CD4-positive, alpha-beta T cell treated with Interleukin-6 at 100 ng/mL for 8 hours (primary cell): ENCODE data around the gene GABBR2.

Experiments
- DNase-seq: peaks from one replicate; pipeline ENCODE4 v3.0.0-alpha.2; 2020; ENCODE audit warnings: mixed read lengths, low spot score

Gene GABBR2

GRCh38 chr9:98318834-98319478, 389.8 kb downstream of the GABBR2 start:
- DNase-seq: no peak

DNA sequence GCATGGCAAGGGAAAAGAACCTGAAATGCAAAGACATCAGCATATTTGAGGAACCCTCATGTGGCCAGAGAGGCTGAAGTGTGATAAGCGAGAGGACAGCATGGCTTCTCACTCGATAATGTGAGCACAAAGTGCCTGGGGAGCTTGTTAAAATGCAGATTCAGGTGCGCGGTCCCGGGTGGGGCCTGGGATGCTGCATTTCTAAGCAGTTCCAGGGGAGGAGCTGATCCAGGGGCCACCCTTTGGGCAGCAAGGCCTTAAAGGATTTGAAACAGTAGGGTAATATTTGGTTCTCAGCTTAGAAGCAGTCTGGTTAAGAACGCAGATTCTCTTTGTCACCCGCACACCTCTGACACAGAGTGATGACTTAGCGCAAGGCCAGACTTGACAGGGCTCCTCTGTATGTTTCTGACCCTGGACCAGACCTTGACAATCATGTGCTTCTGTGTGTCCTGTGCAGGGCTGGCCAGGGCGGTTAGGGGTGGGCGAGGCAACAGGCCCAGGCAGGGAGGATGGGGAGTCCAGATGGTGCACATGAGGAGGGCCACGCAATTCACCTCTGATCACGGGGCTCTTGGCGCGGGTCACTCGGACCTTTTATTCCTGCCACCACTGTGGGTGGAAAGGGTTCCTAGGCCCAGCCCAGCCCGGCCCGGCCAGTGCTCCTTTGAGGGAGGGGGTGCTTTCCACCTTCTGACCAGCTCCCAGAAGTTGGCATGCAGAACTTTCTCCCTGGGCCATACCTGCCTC, 390.5 kb downstream of the GABBR2 start:
- no peak for DNase-seq

GRCh38 chr9:98317134-98317857, 391.4 kb downstream of the GABBR2 start:
- DNase-seq: no peak

GRCh38 chr9:98316445-98317133, 392.1 kb downstream of the GABBR2 start:
- DNase-seq: no peak

GRCh38 chr9:98315551-98316060, 393.1 kb downstream of the GABBR2 start:
- DNase-seq: peak; percentile 60

GRCh38 chr9:98315067-98315453, 393.7 kb downstream of the GABBR2 start:
- DNase-seq: no peak

DNA sequence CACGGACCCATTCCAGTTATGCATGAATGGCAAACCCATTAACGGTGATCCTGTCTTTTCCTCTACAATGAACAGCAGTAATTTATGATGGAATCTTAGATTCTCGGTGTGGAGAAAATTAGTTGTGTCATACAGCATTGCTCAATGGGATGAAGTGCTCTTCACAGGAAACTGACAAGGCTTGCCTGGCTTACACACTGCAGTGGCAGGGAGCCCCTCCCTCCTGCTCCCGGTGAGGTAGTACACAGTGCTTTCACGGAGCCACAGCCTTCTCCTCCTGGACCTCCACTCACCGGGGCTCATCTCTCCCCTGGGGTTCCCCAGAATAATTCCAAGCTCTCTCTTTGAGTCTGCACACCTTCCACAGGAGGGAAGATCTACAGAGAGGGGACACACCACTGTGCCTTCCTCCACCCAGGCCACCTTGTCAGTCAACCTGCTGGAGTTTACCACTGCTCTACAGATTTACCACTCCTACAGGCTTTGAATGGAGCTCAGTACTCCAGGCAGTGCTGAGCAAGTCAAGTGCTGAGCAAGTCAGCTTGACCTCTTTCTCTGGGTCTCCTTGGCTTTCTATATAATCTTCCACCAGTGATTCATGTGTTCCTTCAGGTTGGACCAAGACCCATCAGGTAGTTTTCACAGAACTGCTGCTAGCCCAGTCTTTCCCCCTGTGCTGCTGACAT, 394.2 kb downstream of the GABBR2 start:
- DNase-seq: no peak

GRCh38 chr9:98312365-98312764, 396.4 kb downstream of the GABBR2 start:
- DNase-seq: no peak

- DNase-seq: no peak
These were observed 397.2 kb downstream of the GABBR2 start for GRCh38 chr9:98311541-98311940.

GRCh38 chr9:98310752-98311392, 397.9 kb downstream of the GABBR2 start:
- DNase-seq: no peak

GRCh38 chr9:98306384-98307145, 402.2 kb downstream of the GABBR2 start:
- DNase-seq: no peak

DNA sequence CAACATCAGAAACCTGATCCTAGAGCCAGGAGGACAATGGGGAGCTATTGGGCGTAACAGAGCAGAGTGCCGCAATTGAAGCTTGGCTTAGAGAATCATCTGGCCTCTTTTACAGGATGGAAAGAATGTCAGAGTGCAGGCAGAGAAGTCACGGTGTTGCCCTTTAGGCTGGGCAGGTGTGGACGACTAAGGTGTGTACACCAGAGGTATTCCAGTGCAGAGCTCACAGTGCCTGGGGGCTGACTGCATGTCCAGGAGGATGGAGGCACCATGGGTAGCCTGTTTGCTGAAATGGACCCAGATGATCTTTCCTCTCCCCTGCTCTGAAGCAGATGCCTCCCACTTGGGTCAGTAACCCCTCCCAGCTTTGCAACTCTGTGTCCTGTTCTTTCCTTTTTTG, 404.4 kb downstream of the GABBR2 start:
- no peak for DNase-seq

GRCh38 chr9:98303633-98304125, 405.1 kb downstream of the GABBR2 start:
- no peak for DNase-seq

- no peak for DNase-seq
These were observed 405.6 kb downstream of the GABBR2 start for GRCh38 chr9:98302938-98303632.

GRCh38 chr9:98302150-98302549, 406.6 kb downstream of the GABBR2 start:
- no peak for DNase-seq

DNA sequence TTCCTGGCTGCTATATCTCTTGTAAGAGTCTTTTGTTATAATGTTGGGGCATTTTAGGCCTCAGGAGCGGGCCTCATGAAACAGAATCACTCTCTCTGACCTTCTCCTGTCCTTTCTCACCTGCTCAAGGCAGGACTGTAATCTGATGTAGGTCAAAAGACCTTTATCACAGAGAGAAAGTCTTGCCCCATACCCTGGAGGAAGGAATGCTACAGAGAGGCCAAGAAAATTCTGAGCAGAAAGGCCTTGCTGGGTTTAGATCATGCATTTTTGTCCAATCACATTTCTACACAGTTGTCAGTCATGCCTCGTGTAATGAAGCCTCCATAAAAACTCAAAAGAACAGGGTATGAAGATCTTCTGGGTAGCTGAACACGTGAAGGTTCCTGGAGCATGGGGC, 408.1 kb downstream of the GABBR2 start:
- DNase-seq: no peak

DNA sequence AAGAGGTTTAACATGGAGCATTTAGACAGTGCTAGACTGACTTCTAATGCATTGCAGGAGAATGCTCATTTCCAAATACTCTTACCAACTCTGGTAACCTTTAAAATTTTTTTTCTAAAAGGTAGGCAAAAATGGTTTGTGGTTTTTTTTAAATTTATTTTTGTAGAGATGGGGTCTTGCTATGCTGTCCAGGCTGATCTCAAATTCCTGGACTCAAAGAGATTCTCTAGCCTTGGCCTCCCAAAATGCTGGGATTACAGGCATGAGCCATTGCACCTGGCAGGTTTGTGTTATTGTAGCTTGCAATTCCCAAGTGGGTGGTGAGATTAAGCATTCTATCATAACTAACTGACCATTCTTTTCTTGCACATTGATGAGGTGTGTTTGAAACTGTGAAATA, 410.3 kb downstream of the GABBR2 start:
- DNase-seq: no peak

DNA sequence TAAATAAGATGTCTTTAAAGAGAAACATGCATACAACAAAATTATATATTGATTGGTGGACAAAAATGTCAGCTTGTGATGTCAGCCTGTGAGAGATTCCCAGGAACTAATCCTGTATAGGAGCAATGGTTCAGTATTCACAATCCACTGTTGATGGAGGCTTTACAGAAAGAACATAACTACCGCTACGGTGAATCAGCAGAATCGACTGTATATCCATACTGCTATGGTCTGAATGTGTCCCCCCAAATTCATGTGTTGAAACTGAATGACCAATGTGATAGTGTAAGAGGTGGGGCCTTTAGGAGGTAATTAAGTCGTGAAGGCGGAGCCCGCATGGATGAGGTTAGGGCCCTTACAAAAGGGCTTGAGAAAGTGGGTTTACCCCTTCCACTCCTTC, 412.9 kb downstream of the GABBR2 start:
- DNase-seq: no peak

DNA sequence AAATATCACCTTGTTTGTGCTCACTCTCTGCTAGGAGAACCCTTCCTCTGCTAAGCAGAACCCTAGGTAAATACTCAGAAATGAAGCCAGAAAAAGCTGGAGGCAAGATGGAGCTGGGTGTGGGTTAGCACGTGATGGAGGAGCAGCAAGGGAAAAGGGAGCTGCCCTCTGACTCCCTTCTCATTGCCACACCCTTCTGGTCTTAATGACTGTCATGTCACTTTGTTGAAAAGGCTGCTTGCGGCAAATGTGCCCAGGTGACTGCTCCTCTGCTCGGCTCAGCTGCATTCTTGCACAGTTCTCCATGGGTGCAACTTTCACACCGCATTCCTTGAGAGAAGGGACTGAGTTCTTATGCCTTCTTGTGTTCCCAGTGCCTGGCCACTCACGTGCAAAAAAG, 416.9 kb downstream of the GABBR2 start:
- no peak for DNase-seq

- no peak for DNase-seq
These were observed 418.3 kb downstream of the GABBR2 start for GRCh38 chr9:98290411-98290810.
